SU-DHL-6 (cell line): Measurements from ENCODE around the gene MOCOS.

Source experiments
- CTCF ChIP-seq: fragments of 200-600 bp; sonication (generic); IDR thresholded peaks from one replicate; pipeline ENCODE4 v1.5.1; 2017; ENCODE audit warnings: antibody characterized with exemption, mild to moderate bottlenecking, low read length, moderate library complexity; ENCODE audit not compliant: insufficient read depth, poor library complexity, severe bottlenecking
- EZH2phosphoT487 ChIP-seq: fragments of 200-600 bp; sonication (generic), shearing (Covaris generic); conservative IDR thresholded peaks from 2 replicates; pipeline ENCODE4 v1.6.1; 2018; ENCODE audit warnings: mild to moderate bottlenecking, antibody characterized with exemption, low read length, moderate library complexity, mixed read lengths

GRCh38 chr18:36284671-36285295, 97.5 kb downstream of the MOCOS start:
- TF ChIP-seq CTCF: peak; percentile 89
- TF ChIP-seq EZH2phosphoT487: no peak
